Measurements from ENCODE around the gene DYNLRB1.

DYNLRB1 gene

GRCh38 chr20:34529742-34530141, 13.5 kb downstream of the DYNLRB1 start:
- Histone ChIP-seq H3K9ac (ENCODE audit: low read depth, low read length, poor library complexity) (no peak overlapping the region), H3K36me3 (replicated peaks in 1 of 2; ENCODE audit: control insufficient read depth in 2 of 2, insufficient read depth in 2 of 2, low read length in 2 of 2) (peaks cover 43 to 92% of the 10 kb centered on the region in 2 donors), H3K79me1 (ENCODE audit: low read depth, low read length) (peaks cover 8% of the 10 kb centered on the region), H3K27me3 (ENCODE audit: control insufficient read depth in 3 of 3, insufficient read depth in 3 of 3, low read depth in 1 of 3, low read length in 3 of 3) (no peaks in the 10 kb centered on the region), H3K23ac (ENCODE audit: low read depth, low read length, poor library complexity) (no peak overlapping the region), H3K4ac (ENCODE audit: low read length) (no peak overlapping the region), H2BK5ac (ENCODE audit: low read length) (no peak overlapping the region), H3K18ac (ENCODE audit: low read length) (no peak overlapping the region), H3K9me3 (replicated peaks in 1 of 2; ENCODE audit: control insufficient read depth in 2 of 2, insufficient read depth in 1 of 2, low read depth in 1 of 2, low read length in 2 of 2) (no peaks in the 10 kb centered on the region), H3K27ac (replicated peaks; ENCODE audit: low read length) (no peak overlapping the region), H2BK12ac (ENCODE audit: low read length) (no peak overlapping the region), H2AK5ac (ENCODE audit: low read depth, low read length) (no peak overlapping the region), H3K4me3 (ENCODE audit: low read length in 2 of 2) (no peak overlapping the region), H4K91ac (ENCODE audit: low read depth, low read length, poor library complexity) (no peak overlapping the region), H4K8ac (ENCODE audit: low read depth, low read length) (no peak overlapping the region), H2AFZ (ENCODE audit: low read length) (no peak overlapping the region), H2BK15ac (ENCODE audit: low read length) (no peak overlapping the region), H3K4me2 (ENCODE audit: insufficient read depth, low read length, poor library complexity, severe bottlenecking) (no peak overlapping the region), H3K14ac (ENCODE audit: low read length) (no peak overlapping the region), H2BK120ac (ENCODE audit: low read depth, low read length) (no peak overlapping the region), H3K4me1 (ENCODE audit: control insufficient read depth in 2 of 2, insufficient read depth in 1 of 2, low read depth in 1 of 2, low read length in 2 of 2) (no peaks in the 10 kb centered on the region)
- no peak for DNase-seq (ENCODE audit: low spot score)
- WGBS, 2 donors (ENCODE audit: extremely low coverage in 2 of 2, insufficient read length in 2 of 2, insufficient replicate concordance in 1 of 2), result no CpG with 5 or more reads among the region's 3 CpGs

GRCh38 chr20:34530342-34530741, 14.1 kb downstream of the DYNLRB1 start:
- DNase-seq (ENCODE audit: low spot score), result no peak
- H3K18ac ChIP-seq (ENCODE audit: low read length), result no peak overlapping the region
- H3K36me3 ChIP-seq (replicated peaks in 1 of 2; ENCODE audit: control insufficient read depth in 2 of 2, insufficient read depth in 2 of 2, low read length in 2 of 2), result peaks cover 48 to 92% of the 10 kb centered on the region in 2 donors
- H3K4ac ChIP-seq (ENCODE audit: low read length), result no peak overlapping the region
- H3K9me3 ChIP-seq (replicated peaks in 1 of 2; ENCODE audit: control insufficient read depth in 2 of 2, insufficient read depth in 1 of 2, low read depth in 1 of 2, low read length in 2 of 2), result no peaks in the 10 kb centered on the region
- H3K23ac ChIP-seq (ENCODE audit: low read depth, low read length, poor library complexity), result no peak overlapping the region
- no peaks in the 10 kb centered on the region for H3K4me1 ChIP-seq (ENCODE audit: control insufficient read depth in 2 of 2, insufficient read depth in 1 of 2, low read depth in 1 of 2, low read length in 2 of 2)
- no CpG with 5 or more reads among the region's 5 CpGs for WGBS, 2 donors (ENCODE audit: extremely low coverage in 2 of 2, insufficient read length in 2 of 2, insufficient replicate concordance in 1 of 2)
- H4K91ac ChIP-seq (ENCODE audit: low read depth, low read length, poor library complexity), result no peak overlapping the region
- H2BK5ac ChIP-seq (ENCODE audit: low read length), result no peak overlapping the region
- H2BK12ac ChIP-seq (ENCODE audit: low read length), result no peak overlapping the region
- H3K4me3 ChIP-seq (ENCODE audit: low read length in 2 of 2), result no peak overlapping the region
- H4K8ac ChIP-seq (ENCODE audit: low read depth, low read length), result no peak overlapping the region
- no peak overlapping the region for H2AFZ ChIP-seq (ENCODE audit: low read length)
- H3K27ac ChIP-seq (replicated peaks; ENCODE audit: low read length), result no peak overlapping the region
- no peak overlapping the region for H2AK5ac ChIP-seq (ENCODE audit: low read depth, low read length)
- H3K79me1 ChIP-seq (ENCODE audit: low read depth, low read length), result peaks cover 8% of the 10 kb centered on the region
- H3K14ac ChIP-seq (ENCODE audit: low read length), result no peak overlapping the region
- no peak overlapping the region for H3K4me2 ChIP-seq (ENCODE audit: insufficient read depth, low read length, poor library complexity, severe bottlenecking)
- H2BK120ac ChIP-seq (ENCODE audit: low read depth, low read length), result no peak overlapping the region
- H3K9ac ChIP-seq (ENCODE audit: low read depth, low read length, poor library complexity), result no peak overlapping the region
- no peaks in the 10 kb centered on the region for H3K27me3 ChIP-seq (ENCODE audit: control insufficient read depth in 3 of 3, insufficient read depth in 3 of 3, low read depth in 1 of 3, low read length in 3 of 3)
- H2BK15ac ChIP-seq (ENCODE audit: low read length), result no peak overlapping the region

DNA sequence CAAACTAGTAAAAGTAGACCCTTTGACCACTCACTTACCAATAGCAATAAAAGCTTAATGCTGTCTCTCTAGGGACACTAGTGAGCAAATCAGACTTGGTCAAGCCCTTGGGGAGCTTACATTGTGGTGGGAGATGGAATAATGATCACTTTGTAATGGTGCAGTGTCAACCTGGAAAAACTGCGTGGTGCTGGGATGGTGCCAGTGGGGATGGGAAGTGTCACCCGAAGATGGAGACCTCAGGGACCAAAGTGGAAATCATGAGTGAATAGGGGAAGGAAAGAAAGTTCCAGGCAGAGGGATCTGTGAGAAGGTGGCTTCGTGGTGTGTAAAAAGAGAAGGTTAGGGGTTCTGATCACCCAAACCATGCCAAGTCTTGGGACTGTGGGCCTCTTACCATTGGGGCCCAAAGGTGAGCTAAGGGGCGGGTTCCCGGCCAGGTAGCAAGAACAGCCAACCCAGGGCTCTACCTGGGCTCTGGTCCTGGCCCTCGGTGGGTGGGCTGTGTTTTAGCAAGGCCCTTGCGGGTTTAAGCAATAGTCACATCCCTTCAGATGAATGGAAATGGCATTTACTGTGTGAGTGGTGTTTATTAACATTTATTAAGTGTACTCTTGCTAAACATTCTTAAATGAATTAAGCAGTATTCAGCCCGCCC, 15.5 kb downstream of the DYNLRB1 start:
- Histone ChIP-seq H3K9ac (ENCODE audit: low read depth, low read length, poor library complexity) (no peak overlapping the region), H2BK5ac (ENCODE audit: low read length) (no peak overlapping the region), H3K23ac (ENCODE audit: low read depth, low read length, poor library complexity) (no peak overlapping the region), H3K4me2 (ENCODE audit: insufficient read depth, low read length, poor library complexity, severe bottlenecking) (no peak overlapping the region), H3K27me3 (ENCODE audit: control insufficient read depth in 3 of 3, insufficient read depth in 3 of 3, low read depth in 1 of 3, low read length in 3 of 3) (no peaks in the 10 kb centered on the region), H2BK15ac (ENCODE audit: low read length) (no peak overlapping the region), H4K8ac (ENCODE audit: low read depth, low read length) (no peak overlapping the region), H3K4me3 (ENCODE audit: low read length in 2 of 2) (no peak overlapping the region), H3K14ac (ENCODE audit: low read length) (no peak overlapping the region), H3K36me3 (replicated peaks in 1 of 2; ENCODE audit: control insufficient read depth in 2 of 2, insufficient read depth in 2 of 2, low read length in 2 of 2) (peaks cover 56 to 91% of the 10 kb centered on the region in 2 donors), H3K4me1 (ENCODE audit: control insufficient read depth in 2 of 2, insufficient read depth in 1 of 2, low read depth in 1 of 2, low read length in 2 of 2) (no peaks in the 10 kb centered on the region), H2BK120ac (ENCODE audit: low read depth, low read length) (no peak overlapping the region), H2AFZ (ENCODE audit: low read length) (no peak overlapping the region), H2BK12ac (ENCODE audit: low read length) (no peak overlapping the region), H3K79me1 (ENCODE audit: low read depth, low read length) (peaks cover 5% of the 10 kb centered on the region), H2AK5ac (ENCODE audit: low read depth, low read length) (no peak overlapping the region), H4K91ac (ENCODE audit: low read depth, low read length, poor library complexity) (no peak overlapping the region), H3K27ac (replicated peaks; ENCODE audit: low read length) (no peak overlapping the region), H3K18ac (ENCODE audit: low read length) (no peak overlapping the region), H3K9me3 (replicated peaks in 1 of 2; ENCODE audit: control insufficient read depth in 2 of 2, insufficient read depth in 1 of 2, low read depth in 1 of 2, low read length in 2 of 2) (no peaks in the 10 kb centered on the region), H3K4ac (ENCODE audit: low read length) (no peak overlapping the region)
- WGBS, 2 donors (ENCODE audit: extremely low coverage in 2 of 2, insufficient read length in 2 of 2, insufficient replicate concordance in 1 of 2), result no CpG with 5 or more reads among the region's 8 CpGs
- DNase-seq (ENCODE audit: low spot score), result no peak

DNA sequence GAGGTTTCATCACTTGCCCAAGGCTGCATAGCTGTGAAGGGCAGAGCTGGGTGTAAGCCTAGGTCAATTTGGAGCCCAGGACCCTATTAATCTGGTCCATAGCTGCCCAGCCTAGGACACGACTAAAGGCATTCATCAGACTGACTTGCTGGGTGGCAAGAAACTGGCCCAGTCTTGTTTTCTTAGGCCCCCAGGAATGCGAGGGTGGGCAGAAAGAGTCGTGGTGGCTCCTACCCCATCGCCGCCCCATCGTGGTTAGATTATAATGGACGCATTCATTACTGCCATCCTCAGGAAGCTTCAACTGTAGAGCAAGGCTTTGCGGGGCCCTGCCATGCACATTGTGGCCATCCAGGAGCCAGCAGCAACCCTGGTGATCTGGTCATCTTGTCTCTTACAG, 16.1 kb downstream of the DYNLRB1 start:
- Histone ChIP-seq H3K9me3 (replicated peaks in 1 of 2; ENCODE audit: control insufficient read depth in 2 of 2, insufficient read depth in 1 of 2, low read depth in 1 of 2, low read length in 2 of 2) (no peaks in the 10 kb centered on the region), H3K18ac (ENCODE audit: low read length) (no peak overlapping the region), H3K23ac (ENCODE audit: low read depth, low read length, poor library complexity) (peak overlapping the region; percentile 56), H4K8ac (ENCODE audit: low read depth, low read length) (peak overlapping the region; percentile 7), H4K91ac (ENCODE audit: low read depth, low read length, poor library complexity) (no peak overlapping the region), H3K14ac (ENCODE audit: low read length) (no peak overlapping the region), H2BK15ac (ENCODE audit: low read length) (no peak overlapping the region), H3K4me3 (ENCODE audit: low read length in 2 of 2) (no peak overlapping the region), H2BK5ac (ENCODE audit: low read length) (no peak overlapping the region), H3K4me1 (ENCODE audit: control insufficient read depth in 2 of 2, insufficient read depth in 1 of 2, low read depth in 1 of 2, low read length in 2 of 2) (no peaks in the 10 kb centered on the region), H3K79me1 (ENCODE audit: low read depth, low read length) (peaks cover 5% of the 10 kb centered on the region), H2BK120ac (ENCODE audit: low read depth, low read length) (no peak overlapping the region), H2AFZ (ENCODE audit: low read length) (no peak overlapping the region), H3K4ac (ENCODE audit: low read length) (no peak overlapping the region), H2BK12ac (ENCODE audit: low read length) (no peak overlapping the region), H2AK5ac (ENCODE audit: low read depth, low read length) (no peak overlapping the region), H3K27me3 (ENCODE audit: control insufficient read depth in 3 of 3, insufficient read depth in 3 of 3, low read depth in 1 of 3, low read length in 3 of 3) (no peaks in the 10 kb centered on the region), H3K27ac (replicated peaks; ENCODE audit: low read length) (no peak overlapping the region), H3K36me3 (replicated peaks in 1 of 2; ENCODE audit: control insufficient read depth in 2 of 2, insufficient read depth in 2 of 2, low read length in 2 of 2) (peaks cover 55 to 91% of the 10 kb centered on the region in 2 donors), H3K4me2 (ENCODE audit: insufficient read depth, low read length, poor library complexity, severe bottlenecking) (no peak overlapping the region), H3K9ac (ENCODE audit: low read depth, low read length, poor library complexity) (no peak overlapping the region)
- WGBS, 2 donors (ENCODE audit: extremely low coverage in 2 of 2, insufficient read length in 2 of 2, insufficient replicate concordance in 1 of 2), result no CpG with 5 or more reads among the region's 8 CpGs
- no peak for DNase-seq (ENCODE audit: low spot score)

Data from neuronal stem cell (in vitro differentiated cells).